ENCODE measurements around the gene SEMA5A. TPM values are rescaled to one million over a fixed set of nuclear protein-coding genes. Genes with fewer than 3 reads are reported as not detected.
A peak's percentile ranks its signal among the peaks of the same experiment; 100 is the strongest.

Gene SEMA5A
- total and polyA plus RNA-seq, 2 of the 8 experiments (the other 6 are each of a cell fraction or from before 2014, with no cell fraction given) = 5.3 to 8.9 TPM

DNA sequence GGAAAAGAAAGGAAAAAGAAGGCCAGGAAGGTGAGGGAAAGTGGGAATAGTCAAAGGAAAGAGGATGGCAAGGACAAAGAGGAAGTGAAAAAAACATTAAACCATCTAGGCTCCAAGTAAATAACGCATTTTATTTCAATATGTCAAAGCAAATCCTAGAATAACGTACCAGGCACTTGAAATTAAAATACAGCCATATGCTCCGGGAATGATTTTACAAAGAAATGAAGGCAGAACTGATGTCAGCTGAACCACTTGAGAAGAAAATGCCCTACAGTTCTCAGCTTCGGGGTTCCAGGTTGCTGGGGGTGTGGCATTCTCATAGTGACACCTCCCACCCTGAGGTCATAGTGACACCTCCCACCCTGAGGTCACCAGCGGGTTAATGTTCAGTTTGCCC, 281.6 kb downstream of the SEMA5A start:
- H2BK120ac ChIP-seq (replicated peaks; ENCODE audit: low read depth, low read length) = no peak overlapping the region
- H3K56ac ChIP-seq (replicated peaks; ENCODE audit: insufficient read length, low read depth, low read length) = no peak overlapping the region
- no peaks in the 10 kb centered on the region for H3K79me2 ChIP-seq (ENCODE audit: control insufficient read depth in 1 of 2, insufficient read depth in 2 of 2, low read length in 2 of 2)
- H3K4me2 ChIP-seq (ENCODE audit: insufficient read depth in 1 of 2, low read depth in 2 of 2, low read length in 2 of 2) = no peak overlapping the region
- no peak for DNase-seq (ENCODE audit: low read depth in 1 of 2, low spot score in 2 of 2)
- FAIRE-seq = no peak
- ChIA-PET POLR2A (ENCODE audit: partially characterized antibody) (no interaction called here), CTCF (ENCODE audit: partially characterized antibody) (interaction anchor here (1.1 kb wide), 1 partner anchor 101 kb away, joined by 3 read pairs; no protein-coding TSS in a partner anchor)
- no peaks in the 10 kb centered on the region for H3K79me1 ChIP-seq (ENCODE audit: low read depth, low read length)
- no peak overlapping the region for H3K14ac ChIP-seq (ENCODE audit: insufficient read length)
- no peak overlapping the region for H4K8ac ChIP-seq (ENCODE audit: extremely low read depth, insufficient read depth, low read length)
- 0 out of 4 replicates have a peak, but pooled peaks cover 0 to 2% of the 10 kb centered on the region in 2 experiments for H3K9me3 ChIP-seq (ENCODE audit: insufficient read depth in 2 of 2, low read depth in 1 of 2, low read length in 1 of 2)
- no peak overlapping the region for H3K4me3 ChIP-seq (ENCODE audit: extremely low read depth in 1 of 4, insufficient read depth in 2 of 4, low read depth in 3 of 4, low read length in 4 of 4)
- H4K91ac ChIP-seq (replicated peaks; ENCODE audit: insufficient read length, low read length) = no peak overlapping the region
- no peak overlapping the region for H2AFZ ChIP-seq (ENCODE audit: low read length)
- no peaks in the 10 kb centered on the region for H3K27me3 ChIP-seq (replicated peaks in 1 of 4; ENCODE audit: control insufficient read depth in 3 of 4, extremely low read depth in 1 of 4, insufficient read depth in 3 of 4, low read length in 3 of 4)
- H2BK5ac ChIP-seq (ENCODE audit: low read depth, low read length) = no peak overlapping the region
- no peak overlapping the region for H4K5ac ChIP-seq (ENCODE audit: insufficient read length, low read depth, low read length)
- H3K4ac ChIP-seq (replicated peaks; ENCODE audit: insufficient read length, low read depth, low read length) = no peak overlapping the region
- no peak overlapping the region for H3K23ac ChIP-seq (ENCODE audit: insufficient read length)
- H3K9ac ChIP-seq (replicated peaks in 1 of 4; ENCODE audit: extremely low read depth in 1 of 4, low read depth in 3 of 4, low read length in 3 of 4) = no peak overlapping the region
- 91% methylated on average over 5 of the region's 5 CpGs; no CpG with 5 or more reads in 1 of the 2 experiments for WGBS, 2 experiments (ENCODE audit: extremely low coverage in 1 of 2, insufficient coverage in 1 of 2, insufficient read length in 1 of 2, insufficient replicate concordance in 2 of 2, low coverage in 1 of 2, low lambda C conversion rate in 2 of 2, missing lambda C conversion rate in 1 of 2)
- no peaks in the 10 kb centered on the region for H4K20me1 ChIP-seq (replicated peaks in 1 of 2; ENCODE audit: control insufficient read depth in 1 of 2, insufficient read depth in 2 of 2, low read length in 2 of 2)
- H3K18ac ChIP-seq (ENCODE audit: extremely low read depth, low read length) = no peak overlapping the region
- no peak overlapping the region for H2BK20ac ChIP-seq (ENCODE audit: low read length)
- H3K27ac ChIP-seq (ENCODE audit: low read depth, low read length) = no peak overlapping the region
- peaks cover 6 to 10% (median 8%) of the 10 kb centered on the region in 4 experiments for H3K4me1 ChIP-seq (replicated peaks in 1 of 4; ENCODE audit: control insufficient read depth in 3 of 4, insufficient read depth in 4 of 4, low read length in 3 of 4)
- no peak overlapping the region for H2BK15ac ChIP-seq (ENCODE audit: low read length)
- peak overlapping the region; percentile 60; the same call in 1 of the 2 replicates for H2BK12ac ChIP-seq (ENCODE audit: low read depth, low read length)
- H3K23me2 ChIP-seq (ENCODE audit: low read depth, low read length) = no peaks in the 10 kb centered on the region
- no peaks in the 10 kb centered on the region for H3K36me3 ChIP-seq (ENCODE audit: control insufficient read depth in 2 of 4, insufficient read depth in 4 of 4, low read length in 3 of 4)
- no peak overlapping the region for H2AK5ac ChIP-seq (ENCODE audit: low read depth, low read length)
- TF ChIP-seq, protein P1, sequence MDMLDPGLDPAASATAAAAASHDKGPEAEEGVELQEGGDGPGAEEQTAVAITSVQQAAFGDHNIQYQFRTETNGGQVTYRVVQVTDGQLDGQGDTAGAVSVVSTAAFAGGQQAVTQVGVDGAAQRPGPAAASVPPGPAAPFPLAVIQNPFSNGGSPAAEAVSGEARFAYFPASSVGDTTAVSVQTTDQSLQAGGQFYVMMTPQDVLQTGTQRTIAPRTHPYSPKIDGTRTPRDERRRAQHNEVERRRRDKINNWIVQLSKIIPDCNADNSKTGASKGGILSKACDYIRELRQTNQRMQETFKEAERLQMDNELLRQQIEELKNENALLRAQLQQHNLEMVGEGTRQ (IDR thresholded peaks at IDR 0.05; ENCODE audit: low read length) = no peak
- TF ChIP-seq EP300 (IDR thresholded peaks at IDR 0.05; ENCODE audit: borderline replicate concordance in 1 of 2, low read depth in 2 of 2, low read length in 2 of 2) = no peak
- TF ChIP-seq RBBP5 (IDR thresholded peaks at IDR 0.05; ENCODE audit: borderline replicate concordance, low read depth, low read length) = no peak
- TF ChIP-seq BRCA1 (IDR thresholded peaks at IDR 0.05; ENCODE audit: low read depth, low read length) = no peak
- no peak for TF ChIP-seq EGR1 (IDR thresholded peaks at IDR 0.05; ENCODE audit: borderline replicate concordance, low read depth, low read length)
- no peak for TF ChIP-seq GTF2F1 (IDR thresholded peaks at IDR 0.05; ENCODE audit: borderline replicate concordance, low read depth, low read length)
- TF ChIP-seq, protein P2, sequence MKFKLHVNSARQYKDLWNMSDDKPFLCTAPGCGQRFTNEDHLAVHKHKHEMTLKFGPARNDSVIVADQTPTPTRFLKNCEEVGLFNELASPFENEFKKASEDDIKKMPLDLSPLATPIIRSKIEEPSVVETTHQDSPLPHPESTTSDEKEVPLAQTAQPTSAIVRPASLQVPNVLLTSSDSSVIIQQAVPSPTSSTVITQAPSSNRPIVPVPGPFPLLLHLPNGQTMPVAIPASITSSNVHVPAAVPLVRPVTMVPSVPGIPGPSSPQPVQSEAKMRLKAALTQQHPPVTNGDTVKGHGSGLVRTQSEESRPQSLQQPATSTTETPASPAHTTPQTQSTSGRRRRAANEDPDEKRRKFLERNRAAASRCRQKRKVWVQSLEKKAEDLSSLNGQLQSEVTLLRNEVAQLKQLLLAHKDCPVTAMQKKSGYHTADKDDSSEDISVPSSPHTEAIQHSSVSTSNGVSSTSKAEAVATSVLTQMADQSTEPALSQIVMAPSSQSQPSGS (IDR thresholded peaks at IDR 0.05; ENCODE audit: low read length) = no peak
- TF ChIP-seq ZNF274 (IDR thresholded peaks at IDR 0.05; ENCODE audit: borderline replicate concordance, extremely low read depth, low read length) = no peak
- TF ChIP-seq, protein P3, sequence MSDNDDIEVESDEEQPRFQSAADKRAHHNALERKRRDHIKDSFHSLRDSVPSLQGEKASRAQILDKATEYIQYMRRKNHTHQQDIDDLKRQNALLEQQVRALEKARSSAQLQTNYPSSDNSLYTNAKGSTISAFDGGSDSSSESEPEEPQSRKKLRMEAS (IDR thresholded peaks at IDR 0.05) = no peak
- TF ChIP-seq TAF7 (optimal IDR thresholded peaks at IDR 0.05; ENCODE audit: borderline replicate concordance, low read depth, low read length) = no peak
- no peak for TF ChIP-seq KDM5A (IDR thresholded peaks at IDR 0.05; ENCODE audit: low read length)

All from H1 (cell line).